Measurements from ENCODE around the gene FREM2. TPM values are rescaled to one million over a fixed set of nuclear protein-coding genes. Genes with fewer than 3 reads are reported as not detected.

Gene FREM2
- polyA plus RNA-seq, 1 of the 3 experiments (the other 2 are of a cell fraction) = not detected

DNA sequence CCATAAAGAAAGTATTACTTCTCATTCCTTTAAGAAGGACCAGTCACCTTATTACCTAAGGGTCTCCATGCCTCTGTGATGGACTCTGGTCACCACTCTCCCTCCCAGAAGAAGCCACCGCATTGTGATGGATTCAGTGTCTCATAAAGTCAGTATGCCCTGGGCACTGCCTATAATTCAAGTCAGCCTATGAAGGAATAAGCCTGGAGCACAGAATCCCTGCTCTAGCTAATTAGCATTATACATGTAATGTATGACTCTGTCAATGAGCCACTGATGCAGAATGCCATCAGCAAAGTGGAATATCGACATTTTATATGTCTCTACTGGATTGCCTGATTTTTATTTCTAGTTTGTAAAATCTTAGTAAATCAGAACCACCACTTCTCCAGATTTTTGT is 14.9 kb upstream of the FREM2 start:
- 4% methylated on average over 2 of the region's 2 CpGs for WGBS (ENCODE audit: low lambda C conversion rate)
- H3F3A ChIP-seq (replicated peaks; ENCODE audit: insufficient read depth) = no peaks in the 10 kb centered on the region

GRCh38 chr13:38674208-38674607 is 12.7 kb upstream of the FREM2 start:
- H3K4me1 ChIP-seq (ENCODE audit: control insufficient read depth in 1 of 2, insufficient read depth in 2 of 2, low read depth in 1 of 2, low read length in 1 of 2) = peaks cover 0 to 18% of the 10 kb centered on the region in 2 experiments; a peak in 1 of 4 replicates
- no peaks in the 10 kb centered on the region for H3K9me2 ChIP-seq
- no peak overlapping the region for H2AFZ ChIP-seq (ENCODE audit: low read depth)
- no peaks in the 10 kb centered on the region for H3K27me3 ChIP-seq (ENCODE audit: insufficient read depth)
- H3F3A ChIP-seq (replicated peaks; ENCODE audit: insufficient read depth) = no peaks in the 10 kb centered on the region
- CTCF ChIA-PET = no interaction called here
- H3K4me3 ChIP-seq (ENCODE audit: low read depth in 2 of 2, low read length in 1 of 2) = no peak overlapping the region
- 22% methylated on average over 4 of the region's 4 CpGs for WGBS (ENCODE audit: low lambda C conversion rate)
- no peaks in the 10 kb centered on the region for H3K9me3 ChIP-seq
- TF ChIP-seq CHD2 (IDR thresholded peaks at IDR 0.05; ENCODE audit: low read length, partially characterized antibody) (no peak), IRF3 (IDR thresholded peaks at IDR 0.05; ENCODE audit: low read depth, low read length) (no peak), RAD21 (IDR thresholded peaks at IDR 0.05; ENCODE audit: low read length) (no peak), RCOR1 (IDR thresholded peaks at IDR 0.05; ENCODE audit: low read length) (no peak), TAF1 (IDR thresholded peaks at IDR 0.05; ENCODE audit: borderline replicate concordance, low read depth, low read length) (no peak), POLR2AphosphoS5 (IDR thresholded peaks at IDR 0.05; ENCODE audit: low read depth, low read length) (no peak), NFIC (IDR thresholded peaks at IDR 0.05; ENCODE audit: borderline replicate concordance) (no peak), EZH2phosphoT487 (IDR thresholded peaks at IDR 0.05; ENCODE audit: borderline replicate concordance, low read depth) (no peak), ELF1 (IDR thresholded peaks at IDR 0.05) (no peak), FOXM1 (IDR thresholded peaks at IDR 0.05; ENCODE audit: low read depth) (no peak), FOXJ3 (CRISPR knock-in tag; IDR thresholded peaks at IDR 0.05) (no peak), GABPA (IDR thresholded peaks at IDR 0.05; ENCODE audit: low read depth) (no peak)
- TF ChIP-seq, protein P1, sequence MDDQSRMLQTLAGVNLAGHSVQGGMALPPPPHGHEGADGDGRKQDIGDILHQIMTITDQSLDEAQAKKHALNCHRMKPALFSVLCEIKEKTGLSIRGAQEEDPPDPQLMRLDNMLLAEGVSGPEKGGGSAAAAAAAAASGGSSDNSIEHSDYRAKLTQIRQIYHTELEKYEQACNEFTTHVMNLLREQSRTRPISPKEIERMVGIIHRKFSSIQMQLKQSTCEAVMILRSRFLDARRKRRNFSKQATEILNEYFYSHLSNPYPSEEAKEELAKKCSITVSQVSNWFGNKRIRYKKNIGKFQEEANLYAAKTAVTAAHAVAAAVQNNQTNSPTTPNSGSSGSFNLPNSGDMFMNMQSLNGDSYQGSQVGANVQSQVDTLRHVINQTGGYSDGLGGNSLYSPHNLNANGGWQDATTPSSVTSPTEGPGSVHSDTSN (IDR thresholded peaks at IDR 0.05) = no peak
- TF ChIP-seq, protein P2, sequence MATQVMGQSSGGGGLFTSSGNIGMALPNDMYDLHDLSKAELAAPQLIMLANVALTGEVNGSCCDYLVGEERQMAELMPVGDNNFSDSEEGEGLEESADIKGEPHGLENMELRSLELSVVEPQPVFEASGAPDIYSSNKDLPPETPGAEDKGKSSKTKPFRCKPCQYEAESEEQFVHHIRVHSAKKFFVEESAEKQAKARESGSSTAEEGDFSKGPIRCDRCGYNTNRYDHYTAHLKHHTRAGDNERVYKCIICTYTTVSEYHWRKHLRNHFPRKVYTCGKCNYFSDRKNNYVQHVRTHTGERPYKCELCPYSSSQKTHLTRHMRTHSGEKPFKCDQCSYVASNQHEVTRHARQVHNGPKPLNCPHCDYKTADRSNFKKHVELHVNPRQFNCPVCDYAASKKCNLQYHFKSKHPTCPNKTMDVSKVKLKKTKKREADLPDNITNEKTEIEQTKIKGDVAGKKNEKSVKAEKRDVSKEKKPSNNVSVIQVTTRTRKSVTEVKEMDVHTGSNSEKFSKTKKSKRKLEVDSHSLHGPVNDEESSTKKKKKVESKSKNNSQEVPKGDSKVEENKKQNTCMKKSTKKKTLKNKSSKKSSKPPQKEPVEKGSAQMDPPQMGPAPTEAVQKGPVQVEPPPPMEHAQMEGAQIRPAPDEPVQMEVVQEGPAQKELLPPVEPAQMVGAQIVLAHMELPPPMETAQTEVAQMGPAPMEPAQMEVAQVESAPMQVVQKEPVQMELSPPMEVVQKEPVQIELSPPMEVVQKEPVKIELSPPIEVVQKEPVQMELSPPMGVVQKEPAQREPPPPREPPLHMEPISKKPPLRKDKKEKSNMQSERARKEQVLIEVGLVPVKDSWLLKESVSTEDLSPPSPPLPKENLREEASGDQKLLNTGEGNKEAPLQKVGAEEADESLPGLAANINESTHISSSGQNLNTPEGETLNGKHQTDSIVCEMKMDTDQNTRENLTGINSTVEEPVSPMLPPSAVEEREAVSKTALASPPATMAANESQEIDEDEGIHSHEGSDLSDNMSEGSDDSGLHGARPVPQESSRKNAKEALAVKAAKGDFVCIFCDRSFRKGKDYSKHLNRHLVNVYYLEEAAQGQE (IDR thresholded peaks at IDR 0.05; ENCODE audit: low read depth, low read length) = no peak
- no peak overlapping the region for H3K9ac ChIP-seq
- no peaks in the 10 kb centered on the region for H4K20me1 ChIP-seq (ENCODE audit: insufficient read depth)
- DNase-seq = no peak
- H3K27ac ChIP-seq (ENCODE audit: low read depth in 2 of 2, low read length in 1 of 2) = no peak overlapping the region
- POLR2A ChIA-PET = no interaction called here
- H3K36me3 ChIP-seq (replicated peaks in 1 of 2; ENCODE audit: control insufficient read depth in 1 of 2, insufficient read depth in 2 of 2, low read length in 1 of 2) = no peaks in the 10 kb centered on the region
- no peak overlapping the region for H3K4me2 ChIP-seq
- H3K79me2 ChIP-seq (ENCODE audit: insufficient read depth) = no peaks in the 10 kb centered on the region

More for the DNA sequence above, 14.9 kb upstream of the FREM2 start:
- Histone ChIP-seq H3K27ac (ENCODE audit: low read depth in 2 of 2, low read length in 1 of 2) (no peak overlapping the region), H3K79me2 (ENCODE audit: insufficient read depth) (no peaks in the 10 kb centered on the region), H4K20me1 (ENCODE audit: insufficient read depth) (no peaks in the 10 kb centered on the region), H3K4me3 (ENCODE audit: low read depth in 2 of 2, low read length in 1 of 2) (no peak overlapping the region), H3K9ac (no peak overlapping the region), H3K4me2 (no peak overlapping the region), H3K27me3 (ENCODE audit: insufficient read depth) (no peaks in the 10 kb centered on the region), H3K4me1 (ENCODE audit: control insufficient read depth in 1 of 2, insufficient read depth in 2 of 2, low read depth in 1 of 2, low read length in 1 of 2) (peaks cover 0 to 18% of the 10 kb centered on the region in 2 experiments; a peak in 1 of 4 replicates), H3K9me3 (no peaks in the 10 kb centered on the region), H3K9me2 (no peaks in the 10 kb centered on the region), H2AFZ (ENCODE audit: low read depth) (no peak overlapping the region), H3K36me3 (replicated peaks in 1 of 2; ENCODE audit: control insufficient read depth in 1 of 2, insufficient read depth in 2 of 2, low read length in 1 of 2) (no peaks in the 10 kb centered on the region)
- ChIA-PET CTCF (interaction anchor here (1.6 to 1.7 kb wide), 2 partner anchors 14 to 189 kb away, joined by 3 to 6 read pairs; no protein-coding TSS in a partner anchor), POLR2A (no interaction called here)
- DNase-seq = no peak
- TF ChIP-seq FOSL2 (IDR thresholded peaks at IDR 0.05; ENCODE audit: borderline replicate concordance, low read depth) (no peak), RCOR1 (IDR thresholded peaks at IDR 0.05; ENCODE audit: low read length) (no peak), GABPA (IDR thresholded peaks at IDR 0.05; ENCODE audit: low read depth) (no peak), POLR2AphosphoS5 (IDR thresholded peaks at IDR 0.05; ENCODE audit: low read depth, low read length) (no peak), SIN3A (IDR thresholded peaks at IDR 0.05; ENCODE audit: borderline replicate concordance, low read depth, low read length) (no peak), NFIC (IDR thresholded peaks at IDR 0.05; ENCODE audit: borderline replicate concordance) (no peak), MXI1 (IDR thresholded peaks at IDR 0.05; ENCODE audit: low read depth, low read length) (no peak), MAX (IDR thresholded peaks at IDR 0.05; ENCODE audit: low read depth) (no peak), EP300 (IDR thresholded peaks at IDR 0.05; ENCODE audit: borderline replicate concordance in 1 of 2, low read depth in 1 of 2, low read length in 1 of 2) (no peak)
